Endothelial cell of umbilical vein (primary cell): ENCODE results near the gene ARHGEF6. TPM values are rescaled to one million over a fixed set of nuclear protein-coding genes. Genes with fewer than 3 reads are reported as not detected.
"Not testable (repeated sequence)": the region's sequence is repeated elsewhere in the genome, so short reads cannot be mapped to it uniquely, and the experiment has no call there.

Experiments
- BruUV-seq: library from RNA; stranded (reverse); fragments of 400-500 nt; replicated peaks from 2 replicates; lab custom pipeline; 2021; lab: Mats Ljungman, UMichigan
- CTCF ChIA-PET: fragments of 300-600, 350-600 bp; sonication (Branson Sonifier 250); formaldehyde crosslinking; loops from one replicate; lab custom pipeline; 2021; ENCODE audit warnings: antibody characterized with exemption, inconsistent platforms; lab: Charles Lee
- POLR2A ChIA-PET: fragments of 300-600, 350-600 bp; sonication (Branson Sonifier 250); formaldehyde crosslinking; loops from one replicate; lab custom pipeline; 2021; ENCODE audit warnings: antibody characterized with exemption, inconsistent platforms; lab: Charles Lee
- DNase-seq: peaks from one replicate; pipeline ENCODE4 v3.0.0-alpha.2; 2011; ENCODE audit warnings: low read depth, low spot score
- FAIRE-seq: peaks from 2 replicates; lab custom pipeline; 2011; peaks lifted over from hg19 to GRCh38; lab: Jason Lieb, UNC
- H2AFZ ChIP-seq: 2 replicates; pipeline ENCODE4 v1.6.0; 2012; ENCODE audit warnings: low read depth, low read length, control low read depth, inconsistent platforms
- H3K27ac ChIP-seq: 2 replicates; pipeline ENCODE4 v1.5.1; 2011; ENCODE audit warnings: low read depth, mild to moderate bottlenecking, control low read depth, low read length, moderate library complexity; ENCODE audit not compliant: insufficient read depth
- H3K27me3 ChIP-seq, 2 experiments: 2 replicates each; pipeline versions ENCODE4 v1.6.0 to v1.6.1; 2011; ENCODE audit warnings: low read length in 2 of 2, mixed read lengths in 1 of 2; ENCODE audit not compliant: control insufficient read depth in 2 of 2, insufficient read depth in 2 of 2
- H3K36me3 ChIP-seq, 2 experiments: 2 replicates in 1 of 2; 3 replicates in 1 of 2; pipeline ENCODE4 v1.5.1; 2011; ENCODE audit warnings: low read length in 2 of 2, mild to moderate bottlenecking in 1 of 2, moderate library complexity in 1 of 2; ENCODE audit not compliant: control insufficient read depth in 2 of 2, insufficient read depth in 2 of 2; ENCODE audit errors: extremely low read depth in 1 of 2
- H3K4me1 ChIP-seq: 3 replicates; pipeline ENCODE4 v1.5.1; 2011; ENCODE audit warnings: mild to moderate bottlenecking, low read length; ENCODE audit not compliant: control insufficient read depth, insufficient read depth; ENCODE audit errors: extremely low read depth
- H3K4me2 ChIP-seq: 2 replicates; pipeline ENCODE4 v1.6.1; 2011; ENCODE audit warnings: low read length, control low read depth, mixed read lengths; ENCODE audit not compliant: insufficient read depth
- H3K4me3 ChIP-seq, 3 experiments: fragments of 200-600 bp in 1 of 3; sonication (generic), shearing (Covaris generic) in 1 of 3; replicated peaks in 1 of 3; 2 replicates each; pipeline ENCODE4 v1.5.1; 2011 to 2016; ENCODE audit warnings: control low read depth in 3 of 3, low read length in 3 of 3, mild to moderate bottlenecking in 2 of 3, inconsistent platforms in 1 of 3, low read depth in 1 of 3, moderate library complexity in 1 of 3; ENCODE audit not compliant: insufficient read depth in 1 of 3
- H3K79me2 ChIP-seq: 2 replicates; pipeline ENCODE4 v1.6.0; 2012; ENCODE audit warnings: low read length, inconsistent platforms; ENCODE audit not compliant: control insufficient read depth, insufficient read depth
- H3K9ac ChIP-seq: replicated peaks from 2 replicates; pipeline ENCODE3; 2011; ENCODE audit warnings: low read length, control low read depth; ENCODE audit not compliant: insufficient read depth; ENCODE audit errors: extremely low read depth
- H3K9me1 ChIP-seq: replicated peaks from 3 replicates; pipeline ENCODE4 v1.6.0; 2011; ENCODE audit warnings: mild to moderate bottlenecking, low read length; ENCODE audit not compliant: control insufficient read depth, insufficient read depth; ENCODE audit errors: extremely low read depth
- H3K9me3 ChIP-seq: replicated peaks from 2 replicates; pipeline ENCODE4 v1.5.1; 2012; ENCODE audit warnings: low read length, inconsistent platforms; ENCODE audit not compliant: control insufficient read depth, insufficient read depth
- H4K20me1 ChIP-seq: replicated peaks from 2 replicates; pipeline ENCODE3; 2011; ENCODE audit warnings: mild to moderate bottlenecking, low read length; ENCODE audit not compliant: control insufficient read depth, insufficient read depth; ENCODE audit errors: extremely low read depth
- EZH2 ChIP-seq: IDR thresholded peaks from 2 replicates; pipeline ENCODE4 v1.6.1; 2012; ENCODE audit warnings: borderline replicate concordance, low read depth, mild to moderate bottlenecking, moderate library complexity, low read length, inconsistent platforms; ENCODE audit not compliant: severe bottlenecking
- GATA2 ChIP-seq: IDR thresholded peaks from 2 replicates; pipeline ENCODE4 v1.7.0; 2011; ENCODE audit warnings: low read depth, mild to moderate bottlenecking, moderate library complexity, mixed read lengths, low read length; ENCODE audit not compliant: insufficient read length, insufficient read depth
- JUN ChIP-seq: IDR thresholded peaks from 2 replicates; pipeline ENCODE4 v1.6.1; 2011; ENCODE audit warnings: borderline replicate concordance, low read depth; ENCODE audit not compliant: insufficient read length, insufficient read depth
- MYC ChIP-seq: IDR thresholded peaks from one replicate; pipeline ENCODE4 v1.6.1; 2011; ENCODE audit warnings: mild to moderate bottlenecking, low read depth, low read length
- dilution Hi-C: fragments of 300-500 bp; cut with MboI; formaldehyde crosslinking; loops from one replicate; pipeline ENCODE4 v1.15.0; 2019; ENCODE audit warnings: low sequenced_read_pairs; ENCODE audit not compliant: extremely low pct_ligation_motif_present
- intact Hi-C: fragments of 100-400 bp; cut with micrococcal nuclease; formaldehyde crosslinking; loops from one replicate; pipeline ENCODE4 v1.10.0; 2022
- polyA plus RNA-seq, 4 experiments: library from polyadenylated mRNA; depleted of rRNA in 3 of 4; stranded (reverse) in 3 of 4; unstranded in 1 of 4; fragments of >200 nt; gene quantifications; 2 replicates each; pipeline versions ENCODE4 v1.2.1 to v1.2.3, GENCODE V29; 2011 to 2012; ENCODE audit warnings: missing spikeins in 1 of 4
- total RNA-seq: library from RNA; stranded (reverse); gene quantifications from 2 replicates; pipeline ENCODE4 v1.2.3, GENCODE V29; 2021
- TF ChIP-seq, protein P1 (sequence below): IDR thresholded peaks from 2 replicates; pipeline ENCODE4 v1.6.1; 2011; ENCODE audit not compliant: insufficient read depth, insufficient read length
- TF ChIP-seq, protein P2 (sequence below), 2 donors: IDR thresholded peaks; 1 replicate in 1 of 2; 2 replicates in 1 of 2; pipeline ENCODE4 v1.5.1; 2011; ENCODE audit warnings: low read length in 2 of 2, mild to moderate bottlenecking in 2 of 2, moderate library complexity in 2 of 2, control low read depth in 1 of 2, inconsistent platforms in 1 of 2, low read depth in 1 of 2; ENCODE audit not compliant: insufficient read depth in 1 of 2; ENCODE audit errors: extremely low read depth in 1 of 2

ARHGEF6 gene
- total and polyA plus RNA-seq, 2 donors (not counting 3 experiments of a cell fraction or from before 2014, with no cell fraction given) = 4.9 to 6.4 TPM

- no peak overlapping the region for H3K9ac ChIP-seq
- H4K20me1 ChIP-seq = no peaks in the 10 kb centered on the region
- POLR2A ChIA-PET = no interaction called here
- H2AFZ ChIP-seq = no peak overlapping the region
- H3K79me2 ChIP-seq = no peaks in the 10 kb centered on the region
- no peaks in the 10 kb centered on the region for H3K36me3 ChIP-seq
- CTCF ChIA-PET = no interaction called here
- BruUV-seq = no TSS peak
- no peaks in the 10 kb centered on the region for H3K27me3 ChIP-seq
- DNase-seq = no peak
- intact Hi-C loops (no loop called here), dilution Hi-C loops (no loop called here)
- no peaks in the 10 kb centered on the region for H3K9me3 ChIP-seq
- H3K4me3 ChIP-seq = no peak overlapping the region
- H3K4me2 ChIP-seq = no peak overlapping the region
- FAIRE-seq = no peak
- H3K27ac ChIP-seq = no peak overlapping the region
- no peak for TF ChIP-seq MYC
- no peak for TF ChIP-seq JUN
- TF ChIP-seq, protein P1, sequence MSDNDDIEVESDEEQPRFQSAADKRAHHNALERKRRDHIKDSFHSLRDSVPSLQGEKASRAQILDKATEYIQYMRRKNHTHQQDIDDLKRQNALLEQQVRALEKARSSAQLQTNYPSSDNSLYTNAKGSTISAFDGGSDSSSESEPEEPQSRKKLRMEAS = no peak
- TF ChIP-seq GATA2 = no peak
- TF ChIP-seq, protein P2, sequence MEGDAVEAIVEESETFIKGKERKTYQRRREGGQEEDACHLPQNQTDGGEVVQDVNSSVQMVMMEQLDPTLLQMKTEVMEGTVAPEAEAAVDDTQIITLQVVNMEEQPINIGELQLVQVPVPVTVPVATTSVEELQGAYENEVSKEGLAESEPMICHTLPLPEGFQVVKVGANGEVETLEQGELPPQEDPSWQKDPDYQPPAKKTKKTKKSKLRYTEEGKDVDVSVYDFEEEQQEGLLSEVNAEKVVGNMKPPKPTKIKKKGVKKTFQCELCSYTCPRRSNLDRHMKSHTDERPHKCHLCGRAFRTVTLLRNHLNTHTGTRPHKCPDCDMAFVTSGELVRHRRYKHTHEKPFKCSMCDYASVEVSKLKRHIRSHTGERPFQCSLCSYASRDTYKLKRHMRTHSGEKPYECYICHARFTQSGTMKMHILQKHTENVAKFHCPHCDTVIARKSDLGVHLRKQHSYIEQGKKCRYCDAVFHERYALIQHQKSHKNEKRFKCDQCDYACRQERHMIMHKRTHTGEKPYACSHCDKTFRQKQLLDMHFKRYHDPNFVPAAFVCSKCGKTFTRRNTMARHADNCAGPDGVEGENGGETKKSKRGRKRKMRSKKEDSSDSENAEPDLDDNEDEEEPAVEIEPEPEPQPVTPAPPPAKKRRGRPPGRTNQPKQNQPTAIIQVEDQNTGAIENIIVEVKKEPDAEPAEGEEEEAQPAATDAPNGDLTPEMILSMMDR (IDR thresholded peaks at IDR 0.05; ENCODE audit: extremely low read depth in 1 of 2, insufficient read depth in 1 of 2, low read depth in 1 of 2, low read length in 2 of 2) = no peak
- TF ChIP-seq EZH2 = no peak
- no peaks in the 10 kb centered on the region for H3K9me1 ChIP-seq
- H3K4me1 ChIP-seq = no peaks in the 10 kb centered on the region
Measured at GRCh38 chrX:136773648-136774047, 7.1 kb downstream of the ARHGEF6 start.

GRCh38 chrX:136771869-136772268 is 8.9 kb downstream of the ARHGEF6 start:
- H3K36me3 ChIP-seq, intact Hi-C loops, BruUV-seq, H3K27me3 ChIP-seq, H3K4me1 ChIP-seq, H3K4me3 ChIP-seq, dilution Hi-C loops, POLR2A ChIA-PET, H2AFZ ChIP-seq, H3K9me1 ChIP-seq, H4K20me1 ChIP-seq, FAIRE-seq, CTCF ChIA-PET, H3K9me3 ChIP-seq, DNase-seq, H3K4me2 ChIP-seq, H3K27ac ChIP-seq, H3K79me2 ChIP-seq, H3K9ac ChIP-seq: not testable (repeated sequence)
